Chondrocyte (in vitro differentiated cells): Measurements from ENCODE around the gene SMC6. TPM values are rescaled to one million over a fixed set of nuclear protein-coding genes. Genes with fewer than 3 reads are reported as not detected.

Experiments used
- DNase-seq: peaks from one replicate; pipeline ENCODE4 v3.0.0; 2021; ENCODE audit warnings: mixed read lengths, low spot score
- H3K27ac Mint-ChIP-seq: one replicate; pipeline ENCODE4 v1.8.0; 2021; ENCODE audit warnings: mild to moderate bottlenecking, moderate library complexity, mixed read lengths; ENCODE audit not compliant: unreplicated experiment
- H3K27me3 Mint-ChIP-seq: 2 replicates; pipeline ENCODE4 v1.8.0; 2021; ENCODE audit warnings: low read depth, mixed read lengths
- H3K36me3 Mint-ChIP-seq: 2 replicates; pipeline ENCODE4 v1.8.0; 2021; ENCODE audit warnings: low read depth, mixed read lengths
- H3K4me1 Mint-ChIP-seq: 2 replicates; pipeline ENCODE4 v1.8.0; 2021; ENCODE audit warnings: low read depth, mild to moderate bottlenecking, mixed read lengths
- H3K4me3 Mint-ChIP-seq: one replicate; pipeline ENCODE4 v1.8.0; 2021; ENCODE audit warnings: mild to moderate bottlenecking, moderate library complexity, mixed read lengths; ENCODE audit not compliant: unreplicated experiment
- H3K9me3 Mint-ChIP-seq: 2 replicates; pipeline ENCODE4 v1.8.0; 2021; ENCODE audit warnings: low read depth, mixed read lengths
- CTCF ChIP-seq: fragments of 200-600 bp; sonication (generic); IDR thresholded peaks from 2 replicates; pipeline ENCODE4 v1.5.0; 2021; ENCODE audit warnings: antibody characterized with exemption, mild to moderate bottlenecking, moderate library complexity
- total RNA-seq: library from RNA; stranded (reverse); gene quantifications from 3 replicates; pipeline ENCODE4 v1.2.1, GENCODE V29; 2021

Gene SMC6
- total RNA-seq, 1 donor from 2014 or later = 21.0 TPM

- Mint-ChIP-seq H3K27ac (no peak overlapping the region), H3K4me3 (no peak overlapping the region), H3K9me3 (no peaks in the 10 kb centered on the region), H3K4me1 (no peaks in the 10 kb centered on the region), H3K36me3 (peaks cover 18% of the 10 kb centered on the region), H3K27me3 (no peaks in the 10 kb centered on the region)
- DNase-seq = no peak
- no peak for TF ChIP-seq CTCF
Observed at GRCh38 chr2:17781482-17781881, 27.9 kb upstream of the SMC6 start.

GRCh38 chr2:17780546-17780945 lies 26.9 kb upstream of the SMC6 start:
- no peaks in the 10 kb centered on the region for H3K9me3 Mint-ChIP-seq
- TF ChIP-seq CTCF = no peak
- DNase-seq = no peak
- H3K27ac Mint-ChIP-seq = no peak overlapping the region
- H3K36me3 Mint-ChIP-seq = peaks cover 18% of the 10 kb centered on the region
- no peak overlapping the region for H3K4me3 Mint-ChIP-seq
- H3K27me3 Mint-ChIP-seq = no peaks in the 10 kb centered on the region
- no peaks in the 10 kb centered on the region for H3K4me1 Mint-ChIP-seq

- TF ChIP-seq CTCF = no peak
- Mint-ChIP-seq H3K27me3 (no peaks in the 10 kb centered on the region), H3K36me3 (no peaks in the 10 kb centered on the region)
Observed at GRCh38 chr2:17772532-17772931, 18.9 kb upstream of the SMC6 start.

GRCh38 chr2:17771956-17772355 lies 18.3 kb upstream of the SMC6 start:
- Mint-ChIP-seq H3K9me3 (no peaks in the 10 kb centered on the region), H3K27ac (no peak overlapping the region), H3K4me1 (no peaks in the 10 kb centered on the region), H3K4me3 (no peak overlapping the region), H3K27me3 (no peaks in the 10 kb centered on the region), H3K36me3 (peaks cover under 1% of the 10 kb centered on the region)
- TF ChIP-seq CTCF = no peak
- DNase-seq = no peak

More at GRCh38 chr2:17772532-17772931, 18.9 kb upstream of the SMC6 start:
- Mint-ChIP-seq H3K4me3 (no peak overlapping the region), H3K4me1 (no peaks in the 10 kb centered on the region), H3K9me3 (no peaks in the 10 kb centered on the region), H3K27ac (no peak overlapping the region)
- no peak for DNase-seq

GRCh38 chr2:17768894-17769293 lies 15.3 kb upstream of the SMC6 start:
- Mint-ChIP-seq H3K27ac (no peak overlapping the region), H3K36me3 (peaks cover 2% of the 10 kb centered on the region), H3K9me3 (no peaks in the 10 kb centered on the region), H3K4me3 (no peak overlapping the region), H3K27me3 (no peaks in the 10 kb centered on the region), H3K4me1 (peaks cover 5% of the 10 kb centered on the region)
- TF ChIP-seq CTCF = no peak
- DNase-seq = no peak
